Measurements from ENCODE around the gene FAM53A.

The FAM53A gene

GRCh38 chr4:1600811-1601532 is 83.1 kb downstream of the FAM53A start:
- no peak for DNase-seq

GRCh38 chr4:1600211-1600780 is 83.8 kb downstream of the FAM53A start:
- no peak for DNase-seq

DNA sequence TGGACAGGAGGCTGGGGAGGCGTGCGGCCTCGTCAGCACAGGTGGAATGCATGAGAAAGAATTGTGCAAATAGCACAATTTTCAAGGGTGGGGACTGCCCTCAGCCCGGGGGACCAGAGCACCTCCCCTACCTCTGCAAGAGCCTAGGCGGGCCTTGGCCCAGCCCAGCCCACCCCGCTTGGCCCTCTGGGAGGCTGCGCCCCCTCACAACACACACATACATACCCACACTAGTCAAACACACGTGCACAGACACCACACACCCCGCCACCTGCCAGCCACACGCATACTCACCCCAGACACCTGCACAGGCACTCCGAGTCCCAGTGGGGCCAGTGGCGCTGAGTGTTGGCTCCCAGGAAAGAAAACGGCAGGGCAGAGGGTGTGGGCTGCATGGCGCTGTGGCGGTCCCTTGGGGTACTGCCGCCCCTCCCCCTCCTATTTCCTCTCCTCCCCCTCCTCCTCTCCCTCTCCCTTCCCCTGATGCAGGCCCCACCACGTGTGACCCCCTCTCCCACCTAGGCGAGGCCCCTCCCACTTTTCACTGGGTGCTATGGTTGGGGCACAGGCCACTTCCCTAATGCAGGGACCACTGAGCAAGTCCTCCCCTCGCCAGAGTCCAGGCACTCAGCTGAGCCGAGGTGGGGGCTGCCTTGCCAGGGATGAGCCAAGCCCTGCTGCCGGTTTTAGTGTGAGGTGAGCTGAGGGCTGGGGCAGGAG is 84.5 kb downstream of the FAM53A start:
- DNase-seq, result no peak

GRCh38 chr4:1599026-1599481 is 85.1 kb downstream of the FAM53A start:
- no peak for DNase-seq

DNA sequence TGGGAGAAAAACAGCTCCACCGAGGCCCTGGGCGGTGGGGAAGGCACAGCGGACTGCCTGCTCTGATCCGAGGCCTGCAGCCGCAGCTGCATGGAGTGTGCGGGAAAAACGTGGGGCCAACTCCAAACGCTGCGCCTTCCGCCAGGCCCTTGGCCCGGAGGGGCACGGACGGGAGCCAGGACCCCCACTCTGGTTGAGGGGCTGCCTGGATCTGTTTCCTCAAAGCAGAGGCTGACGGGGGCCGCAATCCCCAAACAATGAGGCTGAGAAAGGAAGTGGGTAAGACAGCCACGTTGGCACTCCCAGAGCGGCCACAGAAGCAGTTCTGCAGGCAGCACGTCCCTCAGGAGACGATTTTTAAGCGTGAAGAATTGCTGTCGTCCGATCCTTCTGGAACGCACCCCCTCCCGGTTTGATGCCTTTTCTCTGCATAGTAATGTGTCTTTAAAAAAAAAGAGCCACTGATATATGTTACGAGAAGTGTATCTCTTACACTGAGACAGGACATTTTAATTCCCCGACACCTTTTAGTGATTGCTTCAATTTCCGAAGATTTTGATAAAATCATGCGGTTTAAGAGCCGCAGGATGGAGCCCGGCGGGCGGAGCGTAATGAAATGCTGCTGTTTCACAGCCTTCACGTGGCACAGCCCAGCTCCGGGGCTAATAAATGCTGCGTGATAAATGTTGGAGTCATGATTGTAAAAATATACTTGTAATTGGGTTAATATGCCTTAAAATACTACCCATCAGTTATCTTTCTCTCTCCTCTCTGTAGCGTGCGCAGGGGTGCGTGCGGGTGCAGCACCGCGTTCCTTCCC is 85.7 kb downstream of the FAM53A start:
- no peak for DNase-seq

GRCh38 chr4:1597021-1597931 is 86.8 kb downstream of the FAM53A start:
- no peak for DNase-seq

DNA sequence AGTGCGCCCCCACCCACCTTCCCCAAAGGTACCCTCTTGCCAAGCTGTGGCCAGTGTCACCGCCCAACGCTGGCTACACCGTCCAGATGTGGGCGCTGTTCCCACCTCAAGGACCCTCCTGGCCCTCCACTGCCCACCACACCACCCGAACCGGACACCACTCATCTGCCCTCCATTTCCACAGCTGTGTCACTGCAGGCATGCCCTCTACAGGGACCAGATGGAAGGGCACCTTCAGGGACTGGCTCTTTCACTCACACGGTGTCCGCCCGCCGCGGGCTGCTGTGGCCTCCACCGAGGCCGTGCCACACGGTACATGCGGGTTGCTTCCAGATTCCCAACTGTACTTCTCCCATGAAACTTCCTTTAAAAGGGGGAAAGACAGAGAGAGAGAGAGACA is 87.7 kb downstream of the FAM53A start:
- DNase-seq, result no peak

DNA sequence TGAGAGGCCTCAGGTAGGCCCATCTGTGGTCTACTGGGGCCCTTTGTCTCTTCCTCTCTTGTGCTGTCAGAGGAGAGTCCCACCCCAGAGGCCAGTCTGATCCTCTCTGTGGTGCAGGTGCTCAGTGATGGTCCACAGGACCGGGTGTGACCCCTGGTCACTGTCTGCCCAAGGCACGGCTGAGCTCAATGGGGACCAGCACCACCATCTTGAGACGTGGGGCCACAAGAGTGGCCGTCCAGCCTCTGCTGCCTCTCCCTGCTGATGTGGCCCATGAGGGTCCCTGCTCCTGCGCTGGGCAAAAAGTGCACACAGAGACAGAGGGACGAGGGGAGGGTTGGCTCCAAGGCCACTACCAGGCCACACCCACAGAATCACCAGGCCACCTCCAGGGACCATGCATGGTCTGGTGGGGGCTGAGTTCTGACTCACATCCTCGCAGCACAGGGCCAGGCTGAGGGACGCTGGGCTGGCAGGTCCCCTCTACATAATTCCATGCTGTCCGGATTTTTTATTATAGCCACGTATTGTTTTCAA is 88.3 kb downstream of the FAM53A start:
- DNase-seq, result no peak

GRCh38 chr4:1594871-1595788 is 89.0 kb downstream of the FAM53A start:
- no peak for DNase-seq

DNA sequence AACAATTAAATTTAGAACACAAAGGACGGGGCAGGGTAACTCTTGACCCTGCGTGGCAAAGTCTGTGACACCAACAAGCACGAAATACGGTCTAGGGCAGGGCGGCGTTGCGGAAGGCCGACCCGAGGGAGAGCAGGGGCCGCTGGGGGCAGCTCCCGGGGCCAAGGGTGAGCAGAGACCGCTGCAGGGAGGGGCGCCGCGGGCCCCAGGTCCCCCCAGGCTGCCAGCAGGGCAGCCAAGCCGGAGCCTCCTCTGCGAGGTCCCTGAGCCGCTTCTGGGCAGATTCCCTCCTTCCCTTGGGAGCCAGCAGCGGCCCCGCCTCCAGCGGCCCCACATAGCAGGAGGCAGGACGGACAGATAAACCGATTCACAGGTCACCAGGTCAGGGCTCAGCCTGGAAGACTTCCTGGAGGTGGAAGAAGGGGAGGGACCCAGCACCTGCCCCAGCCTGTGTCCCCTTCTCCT is 90.2 kb downstream of the FAM53A start:
- no peak for DNase-seq

- no peak for DNase-seq
These were observed 90.7 kb downstream of the FAM53A start for GRCh38 chr4:1593458-1593857.

- DNase-seq, result no peak
These were observed 91.2 kb downstream of the FAM53A start for GRCh38 chr4:1592709-1593417.

DNA sequence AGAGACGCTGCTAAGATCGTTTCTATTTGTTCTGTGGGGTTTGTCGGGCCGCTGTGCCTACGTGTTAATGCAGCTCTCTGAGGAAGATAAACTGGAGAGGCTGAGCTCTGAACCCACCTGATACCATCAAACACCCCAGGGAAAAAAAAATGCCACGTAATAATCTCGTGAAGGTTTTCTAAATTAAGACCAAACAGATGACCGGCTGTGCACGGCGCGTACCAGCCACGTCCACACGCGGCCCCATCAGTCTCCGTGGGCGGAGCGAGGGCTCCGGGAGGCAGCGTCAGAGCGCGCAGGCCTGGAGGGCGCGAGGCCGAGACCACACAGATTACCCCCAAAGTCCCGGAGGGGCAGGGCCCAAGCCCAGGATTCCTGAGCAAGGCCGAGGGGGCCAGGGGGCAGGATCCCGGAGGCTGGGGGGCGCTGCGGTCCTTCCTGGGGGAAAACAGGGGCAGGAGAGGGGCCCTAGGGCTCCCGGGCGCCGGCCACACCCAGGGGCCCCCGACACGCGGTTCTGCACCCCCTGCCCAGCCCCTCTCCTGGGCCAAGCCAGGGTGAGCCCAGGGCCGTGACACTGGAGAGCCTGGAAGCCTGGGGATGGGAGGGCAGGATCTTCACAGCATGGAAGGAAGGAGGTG is 91.9 kb downstream of the FAM53A start:
- no peak for DNase-seq

DNA sequence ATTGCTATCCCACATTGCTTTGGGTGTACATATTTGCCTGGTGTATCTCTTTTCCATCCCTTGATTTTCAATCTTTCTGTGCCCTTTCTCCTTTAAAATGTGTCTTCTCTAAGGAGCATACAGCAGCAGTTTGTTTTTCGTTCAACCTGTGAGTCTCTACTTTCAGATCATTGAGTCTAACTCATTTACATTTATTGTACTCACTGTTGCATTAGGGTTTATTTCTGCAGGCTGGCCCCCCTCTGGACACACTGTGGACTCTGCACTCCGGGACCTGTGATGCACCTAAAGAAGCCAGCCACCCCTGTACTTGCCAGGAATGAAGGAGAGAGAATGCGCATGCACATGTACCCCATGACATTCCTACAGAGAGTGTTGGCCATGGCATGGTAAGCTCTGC is 93.0 kb downstream of the FAM53A start:
- DNase-seq, result no peak

DNA sequence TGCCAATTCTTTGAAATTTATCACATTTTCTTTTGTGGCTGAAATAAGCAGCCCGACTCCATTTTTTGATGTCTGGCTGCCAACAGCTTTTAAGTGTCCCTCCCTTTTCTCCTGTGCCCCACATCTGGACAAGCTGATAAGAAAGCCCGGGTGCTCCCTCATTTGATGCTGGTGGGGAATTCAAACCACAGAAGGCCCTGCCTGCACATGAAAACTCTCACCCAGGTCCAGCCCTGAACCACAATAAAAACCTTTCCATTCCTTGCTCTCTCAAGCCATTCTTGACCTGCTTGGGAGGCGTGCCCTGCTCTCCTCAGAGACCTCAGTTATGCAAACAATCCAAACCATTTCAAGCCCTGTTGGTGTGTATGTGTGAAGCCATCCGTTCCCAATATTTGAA is 93.9 kb downstream of the FAM53A start:
- no peak for DNase-seq

Measured in activated CD4-positive, alpha-beta T cell treated with anti-CD3 and anti-CD28 coated beads for 1 hour (primary cell).